ENCODE results near the gene BAG3.

GRCh38 chr10:119672291-119672690, 21.1 kb downstream of the BAG3 start:
- TF ChIP-seq CTCF (conservative IDR thresholded peaks at IDR 0.05; ENCODE audit: low read length) (no peak), EZH2phosphoT487 (IDR thresholded peaks at IDR 0.05; ENCODE audit: borderline replicate concordance, low read depth, low read length) (no peak)
